ENCODE data around the gene SACM1L.

The SACM1L gene

GRCh38 chr3:45790596-45790995 lies 101.4 kb downstream of the SACM1L start:
- no peak for DNase-seq
- no peak overlapping the region for H2AK5ac ChIP-seq (ENCODE audit: low read length)
- no peaks in the 10 kb centered on the region for H3K79me1 ChIP-seq (ENCODE audit: low read length)
- no peaks in the 10 kb centered on the region for H3K4me1 ChIP-seq (ENCODE audit: control insufficient read depth, low read depth, low read length)
- H3K56ac ChIP-seq (ENCODE audit: low read length): no peak overlapping the region
- H4K5ac ChIP-seq (ENCODE audit: low read length): no peak overlapping the region
- no peak overlapping the region for H3K9ac ChIP-seq (ENCODE audit: low read length)
- H3K79me2 ChIP-seq (ENCODE audit: control insufficient read depth, insufficient read depth, low read length): no peaks in the 10 kb centered on the region
- no peak overlapping the region for H3K4ac ChIP-seq (ENCODE audit: low read depth, low read length)
- no CpG with 5 or more reads among the region's 2 CpGs for WGBS (ENCODE audit: extremely low coverage, insufficient coverage, low lambda C conversion rate)
- no peak overlapping the region for H4K8ac ChIP-seq (ENCODE audit: low read depth, low read length)
- H3K27me3 ChIP-seq (ENCODE audit: insufficient read depth, low read length, poor library complexity): peaks cover 7% of the 10 kb centered on the region
- H3K4me2 ChIP-seq (ENCODE audit: low read length): no peak overlapping the region
- no peak overlapping the region for H3K27ac ChIP-seq (ENCODE audit: low read depth, low read length)
- H3K18ac ChIP-seq (ENCODE audit: low read length): no peak overlapping the region
- H3K36me3 ChIP-seq (ENCODE audit: control insufficient read depth, insufficient read depth, low read length): no peaks in the 10 kb centered on the region
- H2BK15ac ChIP-seq (replicated peaks; ENCODE audit: low read depth): no peak overlapping the region
- no peak overlapping the region for H2BK120ac ChIP-seq (ENCODE audit: low read depth, low read length)
- no peak overlapping the region for H2BK5ac ChIP-seq (ENCODE audit: low read length)
- H3K23ac ChIP-seq (ENCODE audit: low read length): no peak overlapping the region
- no peak overlapping the region for H3K4me3 ChIP-seq (ENCODE audit: low read length)

GRCh38 chr3:45792036-45792435 lies 102.8 kb downstream of the SACM1L start:
- Histone ChIP-seq H3K4me1 (ENCODE audit: control insufficient read depth, low read depth, low read length) (no peaks in the 10 kb centered on the region), H3K4ac (ENCODE audit: low read depth, low read length) (no peak overlapping the region), H3K27me3 (ENCODE audit: insufficient read depth, low read length, poor library complexity) (peaks cover 15% of the 10 kb centered on the region), H3K4me3 (ENCODE audit: low read length) (no peak overlapping the region), H4K5ac (ENCODE audit: low read length) (no peak overlapping the region), H3K18ac (ENCODE audit: low read length) (no peak overlapping the region), H2BK15ac (replicated peaks; ENCODE audit: low read depth) (no peak overlapping the region), H3K27ac (ENCODE audit: low read depth, low read length) (no peak overlapping the region), H4K8ac (ENCODE audit: low read depth, low read length) (no peak overlapping the region), H3K79me1 (ENCODE audit: low read length) (no peaks in the 10 kb centered on the region), H3K36me3 (ENCODE audit: control insufficient read depth, insufficient read depth, low read length) (no peaks in the 10 kb centered on the region), H2BK5ac (ENCODE audit: low read length) (no peak overlapping the region), H2BK120ac (ENCODE audit: low read depth, low read length) (no peak overlapping the region), H3K56ac (ENCODE audit: low read length) (no peak overlapping the region), H2AK5ac (ENCODE audit: low read length) (no peak overlapping the region), H3K4me2 (ENCODE audit: low read length) (no peak overlapping the region), H3K9ac (ENCODE audit: low read length) (no peak overlapping the region), H3K23ac (ENCODE audit: low read length) (no peak overlapping the region), H3K79me2 (ENCODE audit: control insufficient read depth, insufficient read depth, low read length) (no peaks in the 10 kb centered on the region)
- DNase-seq: no peak
- WGBS (ENCODE audit: extremely low coverage, insufficient coverage, low lambda C conversion rate): no CpG with 5 or more reads among the region's 2 CpGs

- Histone ChIP-seq H3K79me2 (ENCODE audit: control insufficient read depth, insufficient read depth, low read length) (no peaks in the 10 kb centered on the region), H3K9ac (ENCODE audit: low read length) (no peak overlapping the region), H3K36me3 (ENCODE audit: control insufficient read depth, insufficient read depth, low read length) (no peaks in the 10 kb centered on the region), H3K4ac (ENCODE audit: low read depth, low read length) (no peak overlapping the region), H2BK5ac (ENCODE audit: low read length) (no peak overlapping the region), H3K4me1 (ENCODE audit: control insufficient read depth, low read depth, low read length) (no peaks in the 10 kb centered on the region), H4K8ac (ENCODE audit: low read depth, low read length) (no peak overlapping the region), H3K27me3 (ENCODE audit: insufficient read depth, low read length, poor library complexity) (peaks cover 18% of the 10 kb centered on the region), H2AK5ac (ENCODE audit: low read length) (no peak overlapping the region), H3K18ac (ENCODE audit: low read length) (no peak overlapping the region), H2BK15ac (replicated peaks; ENCODE audit: low read depth) (no peak overlapping the region), H3K56ac (ENCODE audit: low read length) (no peak overlapping the region), H3K4me3 (ENCODE audit: low read length) (no peak overlapping the region), H2BK120ac (ENCODE audit: low read depth, low read length) (no peak overlapping the region), H4K5ac (ENCODE audit: low read length) (no peak overlapping the region), H3K23ac (ENCODE audit: low read length) (no peak overlapping the region), H3K27ac (ENCODE audit: low read depth, low read length) (no peak overlapping the region), H3K4me2 (ENCODE audit: low read length) (no peak overlapping the region), H3K79me1 (ENCODE audit: low read length) (no peaks in the 10 kb centered on the region)
- DNase-seq: no peak
- WGBS (ENCODE audit: extremely low coverage, insufficient coverage, low lambda C conversion rate): no CpG with 5 or more reads among the region's 7 CpGs
Measured at GRCh38 chr3:45792516-45793172, 103.4 kb downstream of the SACM1L start.

- DNase-seq: no peak
- Histone ChIP-seq H3K4me2 (ENCODE audit: low read length) (no peak overlapping the region), H3K4me1 (ENCODE audit: control insufficient read depth, low read depth, low read length) (no peaks in the 10 kb centered on the region), H3K4ac (ENCODE audit: low read depth, low read length) (no peak overlapping the region), H3K9ac (ENCODE audit: low read length) (no peak overlapping the region), H3K27ac (ENCODE audit: low read depth, low read length) (no peak overlapping the region), H4K8ac (ENCODE audit: low read depth, low read length) (no peak overlapping the region), H3K18ac (ENCODE audit: low read length) (no peak overlapping the region), H2BK5ac (ENCODE audit: low read length) (no peak overlapping the region), H3K36me3 (ENCODE audit: control insufficient read depth, insufficient read depth, low read length) (no peaks in the 10 kb centered on the region), H3K79me2 (ENCODE audit: control insufficient read depth, insufficient read depth, low read length) (no peaks in the 10 kb centered on the region), H2AK5ac (ENCODE audit: low read length) (no peak overlapping the region), H3K56ac (ENCODE audit: low read length) (no peak overlapping the region), H2BK120ac (ENCODE audit: low read depth, low read length) (no peak overlapping the region), H3K23ac (ENCODE audit: low read length) (no peak overlapping the region), H3K79me1 (ENCODE audit: low read length) (no peaks in the 10 kb centered on the region), H3K27me3 (ENCODE audit: insufficient read depth, low read length, poor library complexity) (peaks cover 18% of the 10 kb centered on the region), H2BK15ac (replicated peaks; ENCODE audit: low read depth) (no peak overlapping the region), H4K5ac (ENCODE audit: low read length) (no peak overlapping the region), H3K4me3 (ENCODE audit: low read length) (no peak overlapping the region)
- WGBS (ENCODE audit: extremely low coverage, insufficient coverage, low lambda C conversion rate): no CpG with 5 or more reads among the region's 9 CpGs
Measured at GRCh38 chr3:45793482-45794176, 104.4 kb downstream of the SACM1L start.

- H3K27me3 ChIP-seq (ENCODE audit: insufficient read depth, low read length, poor library complexity): peaks cover 18% of the 10 kb centered on the region
- no CpG with 5 or more reads among the region's 5 CpGs for WGBS (ENCODE audit: extremely low coverage, insufficient coverage, low lambda C conversion rate)
Measured at GRCh38 chr3:45794177-45794560, 105.0 kb downstream of the SACM1L start.

More at GRCh38 chr3:45794177-45794560, 105.0 kb downstream of the SACM1L start:
- DNase-seq: no peak
- Histone ChIP-seq H3K56ac (ENCODE audit: low read length) (no peak overlapping the region), H3K79me2 (ENCODE audit: control insufficient read depth, insufficient read depth, low read length) (no peaks in the 10 kb centered on the region), H3K79me1 (ENCODE audit: low read length) (no peaks in the 10 kb centered on the region), H2BK120ac (ENCODE audit: low read depth, low read length) (no peak overlapping the region), H3K23ac (ENCODE audit: low read length) (no peak overlapping the region), H4K5ac (ENCODE audit: low read length) (no peak overlapping the region), H2BK15ac (replicated peaks; ENCODE audit: low read depth) (no peak overlapping the region), H3K4ac (ENCODE audit: low read depth, low read length) (no peak overlapping the region), H3K27ac (ENCODE audit: low read depth, low read length) (no peak overlapping the region), H3K9ac (ENCODE audit: low read length) (no peak overlapping the region), H4K8ac (ENCODE audit: low read depth, low read length) (no peak overlapping the region), H3K4me2 (ENCODE audit: low read length) (no peak overlapping the region), H3K36me3 (ENCODE audit: control insufficient read depth, insufficient read depth, low read length) (no peaks in the 10 kb centered on the region), H3K18ac (ENCODE audit: low read length) (no peak overlapping the region), H2AK5ac (ENCODE audit: low read length) (no peak overlapping the region), H3K4me1 (ENCODE audit: control insufficient read depth, low read depth, low read length) (no peaks in the 10 kb centered on the region), H2BK5ac (ENCODE audit: low read length) (no peak overlapping the region), H3K4me3 (ENCODE audit: low read length) (no peak overlapping the region)

Data from mesendoderm (in vitro differentiated cells).